NCI-H1436 (cell line): ENCODE results near the gene TMPRSS6.

Experiments
- DNase-seq: peaks from one replicate; lab custom pipeline; 2025; lab: John Stamatoyannopoulos, UW

Gene TMPRSS6

DNA sequence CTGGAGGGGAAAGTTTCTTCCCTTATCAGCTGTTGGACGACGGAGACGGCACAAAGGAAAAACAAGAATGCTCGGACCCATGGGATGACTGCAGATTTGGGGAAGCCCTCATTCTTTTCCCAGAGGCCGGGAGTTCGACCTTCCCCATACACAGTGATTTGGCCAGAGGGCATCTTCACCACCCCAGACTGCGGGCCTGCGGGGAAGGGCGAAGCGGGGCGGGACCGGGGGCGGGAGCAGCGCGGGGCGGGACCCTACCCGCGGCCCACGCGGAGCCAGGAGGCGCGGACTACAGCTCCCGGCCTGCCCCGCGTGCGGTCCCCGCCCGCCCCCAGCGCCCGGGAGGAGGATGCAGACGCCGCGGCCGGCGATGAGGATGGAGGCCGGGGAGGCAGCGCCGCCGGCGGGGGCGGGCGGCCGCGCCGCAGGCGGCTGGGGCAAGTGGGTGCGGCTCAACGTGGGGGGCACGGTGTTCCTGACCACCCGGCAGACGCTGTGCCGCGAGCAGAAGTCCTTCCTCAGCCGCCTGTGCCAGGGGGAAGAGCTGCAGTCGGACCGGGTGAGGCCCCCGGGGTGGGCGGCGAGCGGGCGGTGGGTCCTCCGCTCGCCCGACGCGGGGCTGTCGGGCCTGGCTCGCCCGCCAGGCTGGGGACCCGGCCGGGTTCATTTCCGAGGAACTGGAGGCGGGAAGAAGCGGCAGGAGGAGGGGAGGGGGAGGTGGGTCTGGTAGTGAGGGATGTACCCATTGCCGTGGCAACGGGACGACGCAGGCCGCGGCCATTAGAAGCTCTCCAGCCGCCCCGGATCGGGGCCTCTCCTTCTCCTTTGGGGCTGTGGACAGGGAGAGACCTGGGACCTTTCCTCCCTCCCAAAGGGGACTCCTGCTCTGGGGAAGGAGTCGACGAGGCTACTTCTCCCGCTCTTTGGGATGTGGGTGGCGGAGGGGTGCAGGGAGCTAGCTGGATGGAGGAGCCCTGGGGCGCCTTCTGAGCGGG is 57.8 kb downstream of the TMPRSS6 start, which contains the start of gene KCTD17:
TSS of gene KCTD17 (plus strand) at position 352 of the 995 bp plus-strand sequence. CDS start at position 371, 19 bp downstream.
- peak; percentile 69 for DNase-seq

DNA sequence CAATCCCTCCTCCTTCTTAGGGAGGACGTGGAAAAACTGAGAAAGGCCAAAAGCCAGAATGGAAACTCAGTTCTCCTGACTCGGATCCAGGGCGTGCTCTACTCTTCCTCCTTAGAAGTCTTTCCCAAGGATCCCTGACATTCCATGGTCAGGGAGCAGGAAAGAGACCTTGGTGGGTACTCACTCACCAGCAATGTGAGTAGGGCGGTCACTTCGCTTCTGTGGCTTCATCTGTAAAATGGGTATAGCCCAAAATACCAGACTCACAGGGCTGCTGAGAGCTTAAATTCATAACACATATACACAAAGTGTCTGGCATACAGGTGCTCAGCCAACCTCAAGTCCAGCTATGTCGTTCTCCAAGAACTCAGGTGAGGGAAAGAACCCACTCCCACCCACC is 58.6 kb downstream of the TMPRSS6 start:
- no peak for DNase-seq

DNA sequence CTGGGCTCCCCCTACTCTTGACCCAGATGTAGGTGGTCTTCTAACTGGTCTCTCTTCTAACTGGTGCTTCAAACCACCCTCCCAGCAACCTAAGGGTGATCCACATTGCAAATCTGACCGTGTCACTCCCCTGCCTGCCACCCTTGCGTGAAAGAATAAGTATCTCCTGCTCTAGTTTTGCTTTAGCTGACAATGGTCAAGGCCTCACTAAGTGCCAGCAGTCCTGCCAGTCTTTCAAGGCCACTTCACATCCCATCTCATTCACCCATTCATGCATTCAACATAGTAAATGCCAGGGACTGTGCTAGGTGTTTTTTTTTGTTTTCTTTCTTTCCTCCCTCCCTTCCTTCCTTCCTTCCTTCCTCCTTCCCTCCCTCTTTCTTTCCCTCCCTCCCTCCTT is 60.3 kb downstream of the TMPRSS6 start:
- no peak for DNase-seq

DNA sequence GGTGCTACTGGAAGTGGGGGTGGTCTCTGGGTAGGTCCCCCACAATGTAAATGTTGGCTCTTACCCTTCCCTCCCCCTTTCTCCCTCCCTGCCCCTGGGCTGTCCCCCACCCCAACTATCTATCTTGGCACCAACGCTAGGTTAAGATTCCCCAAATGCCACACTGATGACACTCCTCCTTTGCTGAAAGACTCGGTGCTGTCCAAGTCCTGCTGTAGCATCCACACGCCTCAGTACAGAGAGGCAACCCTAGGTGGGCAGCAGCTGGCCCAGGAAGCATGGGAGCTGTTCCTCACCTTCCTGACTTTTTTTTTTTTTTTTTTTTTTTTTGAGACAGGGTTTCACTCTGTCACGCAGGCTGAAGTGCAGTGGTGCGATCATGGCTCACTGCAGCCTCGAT is 61.4 kb downstream of the TMPRSS6 start:
- DNase-seq, result no peak

DNA sequence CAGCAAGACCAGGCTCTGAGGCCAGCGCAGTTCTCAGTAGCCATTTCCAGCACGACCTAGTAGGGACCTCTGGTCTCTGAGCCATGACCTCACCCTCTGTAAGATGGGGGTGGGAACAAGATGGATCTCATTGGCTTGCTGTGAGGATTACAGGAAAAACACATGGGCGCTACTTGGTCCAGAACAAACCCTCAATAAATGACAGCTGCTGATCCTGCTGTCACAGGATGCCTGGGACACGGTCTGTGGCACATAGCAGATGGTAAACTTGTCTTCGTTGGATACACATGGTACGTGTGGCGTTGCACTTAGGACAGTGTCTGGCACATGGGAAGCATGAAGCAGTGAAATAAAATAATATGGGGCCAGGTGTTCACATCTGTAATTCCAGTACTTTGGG is 62.5 kb downstream of the TMPRSS6 start:
- no peak for DNase-seq

DNA sequence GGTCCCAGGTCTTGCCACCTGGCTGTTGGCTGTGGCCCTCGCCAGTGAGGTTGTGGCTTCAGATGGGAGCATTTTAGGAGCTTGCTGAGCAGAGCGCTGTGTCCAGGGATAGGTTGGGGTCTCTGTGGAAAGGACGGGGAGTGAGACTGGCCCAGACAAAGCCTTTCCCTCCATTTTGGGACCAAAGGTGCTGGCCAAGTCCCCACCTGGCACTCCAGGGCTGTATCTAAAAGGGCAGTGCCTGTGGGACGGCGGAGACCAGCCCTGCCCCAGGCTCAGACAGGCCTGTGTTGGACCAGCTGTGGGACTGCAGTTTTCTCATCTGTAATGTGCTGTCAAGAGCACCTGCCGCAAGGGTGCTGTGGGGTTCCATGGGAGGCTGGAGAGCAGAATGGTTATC is 62.9 kb downstream of the TMPRSS6 start:
- no peak for DNase-seq

DNA sequence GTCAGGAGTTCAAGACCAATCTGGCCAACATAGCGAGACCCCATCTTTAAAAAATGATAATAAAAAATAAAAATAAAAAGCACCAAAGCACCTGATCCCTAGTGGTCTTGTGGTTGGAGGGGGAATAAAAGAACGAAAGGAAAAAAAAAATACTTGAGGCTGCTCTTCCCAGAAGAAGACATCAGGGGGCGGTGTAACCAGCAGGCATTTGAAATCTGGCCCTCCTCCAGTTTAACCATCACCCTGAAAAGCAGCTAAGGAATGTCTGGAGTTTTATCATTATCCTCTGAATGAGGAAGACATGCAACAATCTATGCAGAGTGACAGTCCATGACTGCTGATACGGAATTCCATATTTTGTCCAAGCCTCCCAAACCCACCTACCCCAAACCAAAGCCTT is 63.6 kb downstream of the TMPRSS6 start:
- DNase-seq, result no peak

DNA sequence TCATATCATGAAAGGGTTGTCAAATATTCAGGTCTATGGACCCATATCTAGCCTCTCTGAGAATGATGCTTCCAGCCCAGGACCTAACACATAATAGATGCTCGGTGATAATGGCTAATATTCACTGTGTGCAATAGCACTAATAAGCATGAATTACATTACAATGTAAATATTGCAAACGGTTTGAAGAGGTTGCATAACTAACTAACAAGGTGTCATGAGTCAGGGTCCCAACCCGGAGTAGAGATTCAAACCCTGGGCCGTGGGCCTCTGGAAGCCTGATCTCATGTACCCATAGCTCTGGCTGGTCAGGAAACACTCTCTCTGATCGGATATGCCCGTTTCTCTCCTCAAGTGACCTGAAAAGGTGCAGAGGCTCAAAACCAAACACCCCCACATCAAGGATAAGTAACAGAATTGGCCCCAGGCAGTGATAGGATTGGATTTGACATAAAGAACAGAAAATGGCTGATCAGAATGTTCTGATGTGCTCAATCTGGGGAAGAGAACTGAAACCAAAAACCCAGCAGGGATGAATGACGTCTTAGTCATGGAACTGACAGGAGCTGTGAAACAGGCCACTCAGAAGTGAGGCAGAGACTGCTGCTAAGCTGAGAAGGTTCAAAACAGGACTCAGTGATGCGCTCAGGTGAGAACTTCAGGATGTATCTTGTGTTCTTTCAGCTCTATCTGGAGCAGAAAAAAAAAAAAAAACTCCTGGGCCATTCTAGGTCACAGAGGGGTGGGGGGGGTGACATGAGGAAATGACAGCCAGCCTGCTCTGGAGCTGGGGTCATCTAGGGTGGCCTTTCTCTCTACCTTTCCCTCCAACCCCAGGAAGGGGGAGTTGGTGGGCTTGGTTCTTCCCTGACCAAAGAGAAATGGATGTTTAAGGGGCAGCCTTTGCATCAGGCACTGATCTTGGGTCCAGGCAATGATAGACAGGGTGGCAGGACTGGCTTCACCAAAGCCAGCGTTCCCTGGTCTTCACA is 64.6 kb downstream of the TMPRSS6 start:
- DNase-seq, result no peak

DNA sequence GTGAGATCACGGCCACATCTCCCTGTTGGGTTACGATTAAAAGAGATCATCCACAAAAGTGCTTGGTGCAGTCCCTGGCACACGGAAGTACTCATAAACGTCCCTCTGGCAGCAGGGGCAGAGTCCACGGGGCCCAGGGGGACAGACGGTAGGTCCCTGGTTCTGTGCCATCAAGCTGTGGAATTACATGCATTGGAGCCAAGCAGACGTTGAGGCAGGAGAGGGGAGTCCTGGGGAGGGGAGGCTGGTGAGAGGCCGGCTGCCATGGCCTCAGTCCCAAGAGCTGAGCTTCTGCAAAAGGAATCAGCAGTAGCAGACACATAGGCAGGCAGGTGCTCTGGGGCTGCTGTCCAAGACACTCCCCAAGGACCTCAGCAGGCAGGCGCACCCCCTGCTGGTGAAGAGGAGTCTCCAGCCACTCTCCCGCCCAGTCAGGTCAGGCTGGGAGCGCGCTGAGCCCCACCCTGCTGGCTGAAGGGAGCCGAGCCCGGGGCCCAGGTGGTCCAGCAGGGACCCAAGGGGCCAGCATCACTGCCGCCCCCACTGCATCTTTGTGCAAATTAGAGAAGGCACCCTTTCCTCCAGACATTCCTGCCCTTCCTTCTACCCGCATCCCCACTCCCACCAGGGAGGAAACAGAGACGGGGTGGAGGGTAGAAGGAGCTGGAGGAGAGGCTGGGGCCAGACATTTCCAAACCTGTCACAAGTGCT is 65.5 kb downstream of the TMPRSS6 start:
- peak; percentile 71 for DNase-seq

DNA sequence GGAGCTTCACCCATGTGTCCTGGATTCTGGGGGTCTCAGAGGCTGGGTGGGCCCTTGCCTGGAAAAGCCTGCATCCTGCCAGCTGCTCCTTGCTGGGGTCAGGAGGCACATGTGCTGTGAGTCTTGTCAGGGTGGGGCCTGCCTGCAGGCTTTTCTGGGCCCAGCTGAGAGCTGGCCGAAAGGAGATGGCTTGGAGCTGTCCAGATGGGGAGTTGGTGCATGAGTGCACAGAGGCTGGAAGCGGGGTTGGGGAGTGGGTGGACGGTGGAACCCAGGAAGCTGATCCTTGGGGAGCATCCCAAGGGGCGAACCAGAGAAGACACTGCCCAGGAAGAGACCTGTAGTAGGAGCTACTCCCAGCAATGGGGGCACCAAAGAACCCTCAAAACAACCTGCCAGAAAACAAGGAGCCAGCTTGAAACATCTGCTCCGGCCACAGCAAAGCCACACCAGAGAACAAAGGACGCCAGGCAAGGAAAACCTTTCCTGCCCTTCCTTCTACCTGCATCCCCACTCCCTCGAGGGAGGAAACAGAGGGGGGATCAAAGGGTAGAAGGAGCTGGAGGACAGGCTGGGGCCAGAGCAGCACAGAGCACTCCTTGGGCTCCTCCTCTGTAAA is 66.2 kb downstream of the TMPRSS6 start:
- no peak for DNase-seq

DNA sequence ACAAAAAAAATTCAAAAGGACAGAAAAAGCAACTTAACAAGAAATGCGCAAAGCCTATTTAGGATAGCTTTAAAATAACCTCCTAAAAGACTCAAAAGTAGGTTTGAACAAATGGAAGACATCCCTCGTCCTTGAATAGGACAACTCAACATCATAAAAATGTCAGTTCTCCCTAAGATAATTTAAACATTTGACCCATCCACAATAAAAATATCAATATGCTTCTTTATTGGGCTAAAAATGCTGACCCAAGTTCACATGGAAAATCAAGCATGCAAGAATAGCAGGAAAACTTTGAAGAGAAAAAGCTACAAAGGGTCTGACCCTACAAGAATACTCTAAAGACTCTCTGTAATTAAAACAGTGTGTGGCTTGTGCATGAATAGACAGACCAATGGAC is 70.0 kb downstream of the TMPRSS6 start:
- no peak for DNase-seq

DNA sequence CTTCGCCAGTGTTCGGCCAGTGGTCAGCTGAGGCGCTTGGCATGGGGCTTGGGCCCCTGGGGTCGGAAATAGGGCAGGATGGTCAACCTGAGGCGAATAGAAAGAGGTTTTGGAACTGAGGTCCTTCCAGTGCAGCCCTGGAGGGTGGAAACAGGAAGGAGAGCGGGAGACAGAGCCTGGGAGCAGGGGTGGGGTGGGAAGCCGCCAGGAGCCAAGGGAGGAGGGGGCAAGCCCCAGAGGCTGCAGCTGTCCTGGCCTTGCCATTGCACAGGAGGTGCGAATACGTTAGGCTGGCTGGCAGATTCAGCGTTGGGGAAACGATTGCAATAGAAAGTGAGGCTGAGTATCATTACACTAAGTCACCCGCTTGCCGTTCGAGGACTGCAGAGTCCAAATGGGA is 71.8 kb downstream of the TMPRSS6 start:
- DNase-seq, result no peak

DNA sequence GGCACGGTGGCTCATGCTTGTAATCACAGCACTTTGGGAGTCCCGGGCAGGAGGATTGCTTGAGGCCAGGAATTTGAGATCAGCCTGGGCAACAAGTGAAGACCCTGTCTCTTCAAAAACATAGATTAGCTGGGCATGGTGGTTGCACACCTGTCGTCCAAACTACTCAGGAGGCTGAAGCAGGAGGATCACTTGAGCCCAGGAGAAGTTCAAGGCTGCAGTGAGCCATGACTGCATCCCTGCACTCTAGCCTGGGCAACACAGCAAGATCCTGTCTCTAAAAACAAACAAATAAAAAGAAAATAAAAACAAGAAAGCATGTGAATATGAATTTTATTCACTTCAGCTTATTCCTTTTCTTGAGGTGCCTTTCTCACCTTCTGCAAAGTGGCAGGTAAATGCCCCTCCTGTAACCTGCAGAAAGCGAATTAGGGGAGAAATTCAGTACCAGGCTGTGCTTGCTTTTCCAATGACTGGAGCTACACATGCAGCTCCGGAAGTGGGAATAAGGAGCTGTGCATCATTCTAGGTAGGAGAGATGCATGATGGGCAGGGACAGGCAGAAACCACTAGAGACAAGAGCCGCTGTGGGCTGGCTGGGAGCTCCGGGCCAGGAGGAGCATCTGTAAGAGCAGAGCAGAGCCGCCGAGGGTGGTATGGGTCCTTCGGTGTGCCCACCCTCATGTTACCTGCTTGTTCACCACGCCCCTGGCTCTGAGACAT is 72.7 kb downstream of the TMPRSS6 start:
- DNase-seq, result no peak

DNA sequence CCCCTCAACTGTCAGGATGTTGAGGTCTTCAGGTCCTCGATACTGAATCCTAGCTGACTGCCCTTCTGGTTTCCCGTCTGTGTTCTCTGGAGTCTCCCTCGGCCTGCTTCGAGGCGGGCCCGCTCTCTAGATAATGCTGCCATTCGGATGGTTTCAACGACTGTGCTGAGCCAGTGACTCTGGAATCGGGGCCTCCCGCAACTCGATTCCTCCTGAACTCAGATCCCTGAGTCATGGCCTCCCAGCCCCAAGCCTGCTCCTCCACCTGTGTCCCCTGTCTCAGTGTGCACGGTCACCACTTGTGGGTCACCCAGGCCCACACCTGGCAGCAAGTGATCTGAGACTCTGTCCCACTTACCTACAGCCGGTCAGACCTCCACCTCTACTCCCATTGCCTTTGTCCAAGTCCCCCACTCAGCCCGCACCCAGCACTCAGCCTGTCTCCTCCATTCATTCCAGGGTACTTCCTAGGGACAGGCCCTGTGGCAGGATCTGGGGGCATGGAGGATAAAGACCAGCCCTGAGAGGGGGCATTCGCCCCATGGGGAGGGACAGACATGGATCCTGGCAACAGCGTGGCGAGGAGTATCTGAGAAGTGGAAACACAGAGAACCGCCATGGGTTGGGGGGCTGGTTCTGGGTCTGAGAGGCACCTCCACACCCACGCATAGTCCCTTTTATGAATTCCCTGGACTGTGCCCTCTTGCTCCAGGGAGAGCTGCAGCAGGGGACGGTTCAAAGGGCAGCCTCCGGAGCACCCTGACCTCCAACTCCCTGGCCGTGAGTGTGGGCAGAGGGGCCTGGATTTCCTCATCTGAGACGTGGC is 75.7 kb downstream of the TMPRSS6 start:
- DNase-seq, result no peak

DNA sequence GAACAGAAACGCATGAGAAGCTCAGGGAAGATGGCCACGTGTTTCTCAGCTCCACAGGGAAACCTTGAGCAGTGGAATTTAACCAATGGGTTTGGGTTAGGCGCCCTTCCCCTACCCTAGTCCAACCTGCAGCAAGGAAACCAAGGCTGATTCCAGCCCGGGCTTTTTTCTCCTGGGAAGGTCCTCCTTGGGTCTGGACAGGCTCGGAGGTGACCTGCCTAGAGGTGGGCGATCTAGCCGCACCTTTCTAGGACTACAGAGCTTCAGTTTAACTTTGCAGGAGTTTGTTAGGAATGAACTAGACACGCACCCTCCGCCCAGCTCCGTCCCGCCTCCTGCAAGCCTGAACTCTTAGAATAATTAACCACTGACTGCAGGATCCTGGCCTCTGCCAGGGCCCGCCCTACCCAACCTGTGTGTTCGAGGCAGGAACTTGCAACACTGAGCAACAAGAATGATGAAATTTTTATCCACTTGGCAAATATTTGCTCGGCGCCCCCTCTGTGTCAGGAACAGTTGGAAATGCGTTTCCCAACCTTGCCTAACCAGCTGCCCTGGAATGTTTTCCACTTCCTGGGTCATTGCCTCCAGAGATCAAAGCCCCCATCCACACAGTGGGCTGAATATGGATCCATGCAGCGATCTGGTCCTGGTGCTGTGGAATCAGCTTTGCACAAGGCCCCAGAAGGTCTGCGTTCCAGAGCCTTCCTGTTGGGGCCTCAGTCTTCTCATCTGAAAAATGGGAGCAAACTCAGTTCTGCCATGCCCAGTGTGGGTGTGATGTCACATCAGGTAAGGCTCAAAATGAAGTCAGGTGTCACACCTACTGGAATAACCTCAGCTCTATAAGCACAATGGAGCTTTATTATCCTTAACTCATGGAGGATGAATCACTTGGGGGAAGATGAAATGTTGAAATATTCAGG is 76.7 kb downstream of the TMPRSS6 start:
- DNase-seq, result no peak

DNA sequence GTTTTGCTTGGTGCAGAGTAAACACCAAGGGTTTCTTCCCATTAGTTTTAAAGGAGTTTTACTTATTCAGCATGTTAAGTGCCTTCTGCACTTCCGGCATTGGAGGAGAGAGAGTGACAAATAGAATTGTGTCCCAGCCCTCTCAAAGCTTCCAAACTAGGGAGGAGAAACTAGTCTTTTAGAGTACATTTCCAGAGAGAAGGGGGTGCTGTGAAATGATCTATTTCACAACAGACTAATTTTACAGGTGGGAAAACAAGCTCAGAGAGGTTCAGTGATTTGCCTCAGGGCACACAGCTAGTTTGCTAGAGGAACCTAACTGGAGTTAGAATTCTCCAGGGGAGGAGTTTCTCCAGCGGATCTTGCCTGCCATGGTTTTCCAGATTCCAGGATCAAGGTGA is 77.4 kb downstream of the TMPRSS6 start:
- no peak for DNase-seq

DNA sequence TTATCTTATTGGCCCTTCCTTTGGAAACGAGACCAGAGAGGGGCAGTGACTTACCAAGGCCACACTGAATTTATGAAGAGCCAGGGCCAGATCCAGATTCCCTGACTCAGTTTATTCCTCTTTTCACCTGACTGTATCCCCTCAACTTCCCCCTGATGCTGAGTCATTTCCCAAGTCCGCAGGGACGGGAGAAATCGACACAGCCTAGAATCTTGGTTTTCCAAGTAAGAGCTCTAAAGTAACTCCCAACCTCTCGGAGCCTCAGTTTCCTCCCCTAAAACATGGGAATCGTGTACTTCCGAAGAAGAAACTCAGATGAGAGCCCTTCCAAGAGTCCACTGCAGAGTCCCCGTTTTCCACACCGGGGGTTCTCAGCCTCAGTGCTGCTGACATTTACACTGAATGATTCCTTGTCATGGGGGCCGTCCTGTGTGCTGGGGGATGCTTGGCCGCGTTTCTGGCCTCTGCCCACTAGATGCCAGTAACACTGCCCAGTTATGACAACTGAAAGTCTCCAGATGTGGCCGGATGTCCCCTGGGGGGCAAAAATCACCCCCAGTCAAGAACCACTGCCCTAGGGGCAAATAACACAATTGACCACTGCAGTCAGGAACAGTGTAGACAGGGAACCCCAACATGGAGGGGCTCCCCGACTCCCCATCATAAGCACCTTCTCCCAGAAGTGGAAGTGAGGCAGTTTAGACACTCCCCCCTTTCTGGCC is 78.8 kb downstream of the TMPRSS6 start:
- no peak for DNase-seq
